KBM-7 (cell line): ENCODE measurements around the gene ITGB7.
"Not testable (repeated sequence)": the region's sequence is repeated elsewhere in the genome, so short reads cannot be mapped to it uniquely, and the experiment has no call there.

ENCODE experiments used
- DNase-seq: peaks from one replicate; pipeline ENCODE4 v3.0.0-alpha.2; 2015
- in situ Hi-C: fragments of 300-500 bp; cut with MboI; formaldehyde crosslinking; loops from 2 replicates; pipeline ENCODE4 v1.14.3; 2020; ENCODE audit warnings: low sequenced_read_pairs, low pct_unique_long_range_greater_than_20kb, mixed read lengths

ITGB7 gene

GRCh38 chr12:53166837-53167236, 40.2 kb downstream of the ITGB7 start:
- DNase-seq: no peak
- in situ Hi-C loops: no loop called here

GRCh38 chr12:53163008-53163407, 44.0 kb downstream of the ITGB7 start:
- DNase-seq, in situ Hi-C loops: not testable (repeated sequence)

GRCh38 chr12:53161119-53161911, 45.7 kb downstream of the ITGB7 start:
- DNase-seq: no peak
- in situ Hi-C loops: no loop called here

GRCh38 chr12:53160673-53161072, 46.4 kb downstream of the ITGB7 start:
- in situ Hi-C loops: no loop called here

GRCh38 chr12:53160000-53160399, 47.1 kb downstream of the ITGB7 start:
- DNase-seq: no peak
- in situ Hi-C loops: no loop called here

More at GRCh38 chr12:53160673-53161072, 46.4 kb downstream of the ITGB7 start:
- no peak for DNase-seq

GRCh38 chr12:53159195-53159839, 47.7 kb downstream of the ITGB7 start:
- DNase-seq: peak; percentile 93
- in situ Hi-C loops: no loop called here

- in situ Hi-C loops: no loop called here
- no peak for DNase-seq
Observed at GRCh38 chr12:53152390-53152789, 54.7 kb downstream of the ITGB7 start.

- no peak for DNase-seq
Observed at GRCh38 chr12:53151039-53151438, 56.0 kb downstream of the ITGB7 start.

GRCh38 chr12:53147653-53148052, 59.4 kb downstream of the ITGB7 start:
- no peak for DNase-seq
- in situ Hi-C loops: no loop called here

More at GRCh38 chr12:53151039-53151438, 56.0 kb downstream of the ITGB7 start:
- in situ Hi-C loops: no loop called here

- in situ Hi-C loops: no loop called here
- DNase-seq: no peak
Observed at GRCh38 chr12:53147181-53147580, 59.9 kb downstream of the ITGB7 start.

GRCh38 chr12:53145383-53146260, 61.4 kb downstream of the ITGB7 start:
- in situ Hi-C loops: no loop called here
- no peak for DNase-seq

GRCh38 chr12:53143355-53143754, 63.7 kb downstream of the ITGB7 start:
- in situ Hi-C loops: no loop called here

More at GRCh38 chr12:53143355-53143754, 63.7 kb downstream of the ITGB7 start:
- DNase-seq: no peak
